ENCODE results near the gene MRPS9.

MRPS9 gene

GRCh38 chr2:105080461-105080860 is 42.6 kb downstream of the MRPS9 start:
- no peak for DNase-seq (ENCODE audit: low spot score)

GRCh38 chr2:105081006-105081601 is 43.2 kb downstream of the MRPS9 start:
- no peak for DNase-seq (ENCODE audit: low spot score)

- no peak for DNase-seq (ENCODE audit: low spot score)
These were observed 44.2 kb downstream of the MRPS9 start for GRCh38 chr2:105082107-105082506.

GRCh38 chr2:105085525-105085924 is 47.7 kb downstream of the MRPS9 start:
- DNase-seq (ENCODE audit: low spot score): no peak

GRCh38 chr2:105087273-105087672 is 49.4 kb downstream of the MRPS9 start:
- DNase-seq (ENCODE audit: low spot score): no peak

- DNase-seq (ENCODE audit: low spot score): no peak
These were observed 52.2 kb downstream of the MRPS9 start for GRCh38 chr2:105090091-105090490.

- no peak for DNase-seq (ENCODE audit: low spot score)
These were observed 54.9 kb downstream of the MRPS9 start for GRCh38 chr2:105092797-105093196.

GRCh38 chr2:105099153-105099552 is 61.3 kb downstream of the MRPS9 start:
- no peak for DNase-seq (ENCODE audit: low spot score)

- DNase-seq (ENCODE audit: low spot score): peak; percentile 34
These were observed 62.4 kb downstream of the MRPS9 start for GRCh38 chr2:105100046-105100840.

GRCh38 chr2:105102001-105102400 is 64.1 kb downstream of the MRPS9 start:
- no peak for DNase-seq (ENCODE audit: low spot score)

GRCh38 chr2:105102963-105103421 is 65.1 kb downstream of the MRPS9 start:
- no peak for DNase-seq (ENCODE audit: low spot score)

GRCh38 chr2:105103481-105103880 is 65.6 kb downstream of the MRPS9 start:
- DNase-seq (ENCODE audit: low spot score): no peak

- peak; percentile 11 for DNase-seq (ENCODE audit: low spot score)
These were observed 66.4 kb downstream of the MRPS9 start for GRCh38 chr2:105104208-105104731.

- no peak for DNase-seq (ENCODE audit: low spot score)
These were observed 72.5 kb downstream of the MRPS9 start for GRCh38 chr2:105110295-105110829.

GRCh38 chr2:105111365-105112150 is 73.7 kb downstream of the MRPS9 start:
- no peak for DNase-seq (ENCODE audit: low spot score)

GRCh38 chr2:105112345-105112744 is 74.5 kb downstream of the MRPS9 start:
- no peak for DNase-seq (ENCODE audit: low spot score)

- DNase-seq (ENCODE audit: low spot score): no peak
These were observed 75.9 kb downstream of the MRPS9 start for GRCh38 chr2:105113616-105114291.

GRCh38 chr2:105114551-105114950 is 76.7 kb downstream of the MRPS9 start:
- DNase-seq (ENCODE audit: low spot score): peak; percentile 83

- DNase-seq (ENCODE audit: low spot score): no peak
These were observed 78.5 kb downstream of the MRPS9 start for GRCh38 chr2:105116348-105116747.

- DNase-seq (ENCODE audit: low spot score): no peak
These were observed 79.7 kb downstream of the MRPS9 start for GRCh38 chr2:105117565-105117964.

GRCh38 chr2:105118960-105119359 is 81.1 kb downstream of the MRPS9 start:
- DNase-seq (ENCODE audit: low spot score): no peak

GRCh38 chr2:105121434-105121833 is 83.6 kb downstream of the MRPS9 start:
- no peak for DNase-seq (ENCODE audit: low spot score)

Measured in pons (tissue), 1 donor.